Psoas muscle (tissue), 8 donors: ENCODE results near the gene TCAP. TPM values are rescaled to one million over a fixed set of nuclear protein-coding genes. Genes with fewer than 3 reads are reported as not detected.

Experiments
- ATAC-seq, 4 donors: fragments of 200-7000 bp; cut with Tn5 transposase; one replicate each; pipeline ENCODE4 v1.9.1; 2020; ENCODE audit warnings: moderate library complexity in 3 of 4, mild to moderate bottlenecking in 2 of 4
- DNase-seq, 2 donors: peaks; one replicate each; pipeline ENCODE4 v3.0.0-alpha.2; 2020
- H3K27ac ChIP-seq: fragments of 200-600 bp; one replicate; pipeline ENCODE4 v1.8.0; 2022
- H3K27me3 ChIP-seq, 3 donors: fragments of 200-600 bp in 1 of 3; one replicate each; pipeline versions ENCODE4 v1.6.1 to v1.8.0; 2013 to 2022; ENCODE audit warnings: low read length in 2 of 3, mild to moderate bottlenecking in 2 of 3, moderate library complexity in 1 of 3; ENCODE audit not compliant: insufficient read depth in 3 of 3
- H3K36me3 ChIP-seq, 2 donors: fragments of 200-600 bp in 1 of 2; one replicate each; pipeline versions ENCODE4 v1.6.1 to v1.8.0; 2013 to 2022; ENCODE audit warnings: low read depth in 1 of 2, mild to moderate bottlenecking in 1 of 2, moderate library complexity in 1 of 2; ENCODE audit not compliant: insufficient read depth in 1 of 2
- H3K4me1 ChIP-seq: fragments of 200-600 bp; one replicate; pipeline ENCODE4 v1.8.0; 2022
- H3K4me3 ChIP-seq: fragments of 200-600 bp; one replicate; pipeline ENCODE4 v1.8.0; 2022; ENCODE audit warnings: mild to moderate bottlenecking
- H3K9me3 ChIP-seq: fragments of 200-600 bp; one replicate; pipeline ENCODE4 v1.8.0; 2022
- WGBS, 3 donors: extraction: QIAGEN DNeasy Blood & Tissue Kit; methylation state at CpG; one replicate each; pipeline versions ENCODE4 v1.1.6 to v1.1.7; 2013; 5-methylcytosine and 5-hydroxymethylcytosine counted together
- intact Hi-C, 2 donors: fragments of 100-400 bp; cut with DNase I; formaldehyde crosslinking; loops; one replicate each; pipeline versions ENCODE4 v1.11.0 to v1.14.2; 2022
- polyA plus RNA-seq, 3 donors: library from polyadenylated mRNA; stranded (reverse); fragments of 200-250 nt; gene quantifications; one replicate each; pipeline ENCODE4 v1.2.3, GENCODE V29; 2013
- total RNA-seq, 4 donors: library from RNA; stranded (reverse); fragmentation: NEBNext Ultra II Directional in 2 of 4; extraction: Animal tissue kit (Norgen Biotek cat#: 25700) in 2 of 4; gene quantifications; one replicate each; pipeline versions ENCODE4 v1.2.1 to v1.2.4, GENCODE V29; 2021 to 2023
- TF ChIP-seq, protein P1 (sequence below): fragments of 200-600 bp; IDR thresholded peaks from one replicate; pipeline ENCODE4 v1.8.0; 2022; ENCODE audit warnings: antibody characterized with exemption
- donor health status: healthy with polysubstance abuse.
- donor health status: DM: no; HTN: no; CAD: no; lungs with moderate emphysema.
- donor health status: Bipolar disorder and iron deficiency.
- donor health status: healthy.
- donor health status: DM: yes; HTN: yes; CAD: no.
- donor health status: DM: no; HTN: no; CAD: no.
- donor health status: DM: no; HTN: no; CAD: no.
- donor health status: DM: yes; HTN: yes; CAD: no.

Gene TCAP
- total and polyA plus RNA-seq, 7 donors = 2,116 to 7,047 (median 3,462) TPM

DNA sequence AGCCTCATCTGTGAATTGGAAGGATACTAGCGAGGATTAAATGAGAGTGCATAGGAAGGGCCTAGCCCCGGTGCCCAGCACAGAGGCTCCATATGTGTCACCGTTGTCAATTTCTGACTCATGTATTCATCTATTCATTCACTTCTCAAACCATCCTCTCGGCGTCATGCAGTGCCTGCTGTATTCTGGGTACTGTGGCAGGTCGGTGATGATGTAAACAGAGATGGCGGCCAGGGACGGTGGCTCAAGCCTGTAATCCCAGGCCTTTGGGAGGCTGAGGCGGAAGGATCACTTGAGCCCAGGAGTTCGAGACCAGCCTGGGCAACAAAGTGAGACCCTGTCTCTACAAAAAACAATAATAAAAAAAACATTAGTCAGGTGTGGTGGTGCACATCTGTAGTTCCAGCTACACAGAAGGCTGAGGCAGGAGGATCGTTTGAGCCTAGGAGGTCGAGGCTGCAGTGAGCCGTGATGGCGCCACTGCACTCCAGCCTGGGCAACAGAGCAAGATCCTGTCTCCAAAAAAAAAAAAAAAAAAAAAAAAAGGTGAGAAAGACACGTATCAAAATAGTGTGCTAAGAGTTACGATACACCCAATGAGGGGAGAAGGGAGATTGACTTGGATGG, 42.7 kb upstream of the TCAP start:
- Histone ChIP-seq H3K4me1 (peaks cover 5% of the 10 kb centered on the region), H3K27ac (no peak overlapping the region), H3K4me3 (no peak overlapping the region), H3K9me3 (no peaks in the 10 kb centered on the region), H3K27me3 (peaks cover 0 to 35% (median 11%) of the 10 kb centered on the region in 3 donors), H3K36me3 (no peaks in the 10 kb centered on the region)
- TF ChIP-seq, protein P1, sequence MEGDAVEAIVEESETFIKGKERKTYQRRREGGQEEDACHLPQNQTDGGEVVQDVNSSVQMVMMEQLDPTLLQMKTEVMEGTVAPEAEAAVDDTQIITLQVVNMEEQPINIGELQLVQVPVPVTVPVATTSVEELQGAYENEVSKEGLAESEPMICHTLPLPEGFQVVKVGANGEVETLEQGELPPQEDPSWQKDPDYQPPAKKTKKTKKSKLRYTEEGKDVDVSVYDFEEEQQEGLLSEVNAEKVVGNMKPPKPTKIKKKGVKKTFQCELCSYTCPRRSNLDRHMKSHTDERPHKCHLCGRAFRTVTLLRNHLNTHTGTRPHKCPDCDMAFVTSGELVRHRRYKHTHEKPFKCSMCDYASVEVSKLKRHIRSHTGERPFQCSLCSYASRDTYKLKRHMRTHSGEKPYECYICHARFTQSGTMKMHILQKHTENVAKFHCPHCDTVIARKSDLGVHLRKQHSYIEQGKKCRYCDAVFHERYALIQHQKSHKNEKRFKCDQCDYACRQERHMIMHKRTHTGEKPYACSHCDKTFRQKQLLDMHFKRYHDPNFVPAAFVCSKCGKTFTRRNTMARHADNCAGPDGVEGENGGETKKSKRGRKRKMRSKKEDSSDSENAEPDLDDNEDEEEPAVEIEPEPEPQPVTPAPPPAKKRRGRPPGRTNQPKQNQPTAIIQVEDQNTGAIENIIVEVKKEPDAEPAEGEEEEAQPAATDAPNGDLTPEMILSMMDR = no peak
- no peak for DNase-seq
- WGBS, 3 donors = 48 to 53% (median 49%) methylated on average over 16 of the region's 16 CpGs
- ATAC-seq = peak in 1 of 4 donors; percentile 4
- intact Hi-C loops = loop anchor here (1.0 to 10.0 kb wide), 8 partner anchors 48 to 242 kb away; partner anchors contain the start of genes IKZF3 (in 1 of the 2), MIEN1 (in 1 of the 2) and ZPBP2 (in 1 of the 2)

DNA sequence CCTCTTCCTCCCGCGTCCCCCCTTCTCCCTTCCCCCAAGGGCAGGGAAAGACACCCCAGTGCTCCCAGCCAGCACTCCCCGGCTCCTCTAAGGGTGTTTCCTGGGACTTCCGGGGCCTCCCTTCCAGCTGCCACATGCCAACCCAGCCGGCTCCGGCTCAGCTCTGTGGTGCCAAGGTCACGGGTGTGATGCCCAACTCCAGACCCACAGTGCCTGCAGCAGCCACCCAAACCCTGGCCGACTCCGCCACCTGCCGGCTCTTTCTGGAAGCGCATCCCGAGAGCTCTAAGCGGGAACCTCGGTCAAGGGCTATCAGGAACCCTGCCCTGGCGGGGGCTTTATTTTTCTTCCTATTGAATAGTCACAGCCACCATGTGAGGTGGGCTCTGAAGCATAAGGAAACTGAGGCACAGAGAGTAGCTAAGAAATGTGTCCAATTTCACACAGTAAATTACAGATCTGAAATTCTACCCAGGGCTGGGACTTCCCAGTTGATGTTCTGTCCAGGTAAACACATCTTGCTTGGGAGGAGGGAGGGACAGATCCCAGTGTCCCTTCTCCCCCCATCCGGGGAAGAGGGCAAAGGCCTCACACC, 41.7 kb upstream of the TCAP start:
- no peaks in the 10 kb centered on the region for H3K36me3 ChIP-seq
- no peak overlapping the region for H3K4me3 ChIP-seq
- no peaks in the 10 kb centered on the region for H3K9me3 ChIP-seq
- TF ChIP-seq, protein P1 = peak; percentile 88
- ATAC-seq = peak; percentile 71 to 86 (median 80)
- whole genome bisulfite sequencing, 3 donors = 2 to 4% (median 3%) methylated on average over 15 to 16 of the region's 16 CpGs
- DNase-seq = peak; percentile 85 to 91
- intact Hi-C loops = loop anchor here (2.0 to 10.0 kb wide), 7 partner anchors 47 to 241 kb away; partner anchors contain the start of genes IKZF3 (in 1 of the 2), MIEN1 (in 1 of the 2) and ZPBP2 (in 1 of the 2)
- H3K4me1 ChIP-seq = peaks cover 5% of the 10 kb centered on the region
- H3K27ac ChIP-seq = no peak overlapping the region
- H3K27me3 ChIP-seq = peaks cover 0 to 43% (median 11%) of the 10 kb centered on the region in 3 donors

DNA sequence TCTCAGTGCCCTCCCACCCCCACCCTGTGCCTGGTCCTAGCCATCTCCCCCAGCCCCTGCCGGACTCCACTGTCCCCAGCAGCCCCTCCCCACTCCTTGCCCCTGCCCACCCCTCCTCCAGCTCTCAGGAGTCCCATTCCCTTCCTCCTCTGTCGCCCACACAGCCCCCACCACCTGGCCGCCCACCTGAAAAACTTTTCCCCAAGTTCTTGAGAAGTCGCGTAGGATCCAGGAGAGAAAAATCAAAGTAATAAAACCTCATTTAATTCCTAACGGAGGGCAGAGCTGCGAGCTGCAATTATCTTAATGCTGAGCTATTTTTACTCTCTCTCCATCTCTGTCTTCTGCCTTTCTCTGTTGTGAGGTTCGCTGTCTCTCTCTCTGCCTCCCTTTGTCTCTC, 40.8 kb upstream of the TCAP start:
- ATAC-seq (no peak), DNase-seq (no peak)
- 69 to 71% (median 70%) methylated on average over 8 of the region's 8 CpGs for WGBS, 3 donors
- H3K4me3 ChIP-seq = no peak overlapping the region
- TF ChIP-seq, protein P1 = no peak
- no peaks in the 10 kb centered on the region for H3K36me3 ChIP-seq
- intact Hi-C loops = loop anchor here (5.0 to 10.0 kb wide), 5 partner anchors 48 to 240 kb away; partner anchors contain the start of genes IKZF3 (in 1 of the 2), MIEN1 (in 1 of the 2) and ZPBP2 (in 1 of the 2)
- H3K27me3 ChIP-seq = peaks cover 0 to 51% (median 11%) of the 10 kb centered on the region in 3 donors
- peaks cover 5% of the 10 kb centered on the region for H3K4me1 ChIP-seq
- no peaks in the 10 kb centered on the region for H3K9me3 ChIP-seq
- H3K27ac ChIP-seq = no peak overlapping the region

GRCh38 chr17:39625198-39625785, 39.9 kb upstream of the TCAP start:
- WGBS, 3 donors = 50 to 57% (median 51%) methylated on average over 5 of the region's 5 CpGs
- Histone ChIP-seq H3K36me3 (no peaks in the 10 kb centered on the region), H3K4me3 (no peak overlapping the region), H3K4me1 (peaks cover 5% of the 10 kb centered on the region), H3K9me3 (no peaks in the 10 kb centered on the region), H3K27ac (no peak overlapping the region), H3K27me3 (peaks cover 0 to 59% (median 11%) of the 10 kb centered on the region in 3 donors)
- DNase-seq (no peak), ATAC-seq (no peak)
- TF ChIP-seq, protein P1 = no peak
- intact Hi-C loops = loop anchor here in 1 of 2 donors (10.0 kb wide), 1 partner anchor 240 kb away; the partner anchor contains the start of genes IKZF3 and ZPBP2
